GM23248 (cell line): ENCODE data around the gene PTGFRN. TPM values are rescaled to one million over a fixed set of nuclear protein-coding genes. Genes with fewer than 3 reads are reported as not detected.

Experiments used
- DNase-seq: peaks from one replicate; pipeline ENCODE4 v3.0.0-alpha.2; 2015
- H2AFZ ChIP-seq: fragments of 200-600 bp; sonication (generic); 2 replicates; pipeline ENCODE4 v1.6.1; 2016; ENCODE audit warnings: antibody characterized with exemption
- H3F3A ChIP-seq: fragments of 200-600 bp; sonication (generic); 2 replicates; pipeline ENCODE4 v1.6.1; 2016; ENCODE audit warnings: mild to moderate bottlenecking, antibody characterized with exemption, mixed run types; ENCODE audit not compliant: insufficient read depth
- H3K27ac ChIP-seq: fragments of 200-600 bp; sonication (generic); 2 replicates; pipeline ENCODE4 v1.5.1; 2016; ENCODE audit warnings: mild to moderate bottlenecking
- H3K27me3 ChIP-seq: fragments of 200-600 bp; sonication (generic); replicated peaks from 2 replicates; pipeline ENCODE4 v1.6.1; 2016; ENCODE audit warnings: mild to moderate bottlenecking; ENCODE audit not compliant: insufficient read depth
- H3K36me3 ChIP-seq: fragments of 200-600 bp; sonication (generic); 2 replicates; pipeline ENCODE4 v1.6.1; 2016; ENCODE audit warnings: low read depth, mild to moderate bottlenecking
- H3K4me1 ChIP-seq: fragments of 200-600 bp; sonication (generic); 2 replicates; pipeline ENCODE4 v1.6.1; 2016; ENCODE audit warnings: mild to moderate bottlenecking; ENCODE audit not compliant: insufficient read depth
- H3K4me2 ChIP-seq: fragments of 200-600 bp; sonication (generic); one replicate; pipeline ENCODE4 v1.6.1; 2016; ENCODE audit warnings: mild to moderate bottlenecking; ENCODE audit not compliant: unreplicated experiment
- H3K4me3 ChIP-seq: fragments of 200-600 bp; sonication (generic); 2 replicates; pipeline ENCODE4 v1.5.1; 2016; ENCODE audit warnings: mild to moderate bottlenecking
- H3K79me2 ChIP-seq: fragments of 200-600 bp; sonication (generic); 2 replicates; pipeline ENCODE4 v1.6.1; 2016; ENCODE audit warnings: mild to moderate bottlenecking; ENCODE audit not compliant: insufficient read depth
- H3K9ac ChIP-seq: fragments of 200-600 bp; sonication (generic); 2 replicates; pipeline ENCODE4 v1.6.1; 2016; ENCODE audit warnings: mild to moderate bottlenecking
- H3K9me2 ChIP-seq: fragments of 200-600 bp; sonication (generic); 2 replicates; pipeline ENCODE4 v1.6.1; 2016; ENCODE audit warnings: mixed run types, mild to moderate bottlenecking, moderate library complexity; ENCODE audit not compliant: insufficient read depth
- H3K9me3 ChIP-seq: fragments of 200-600 bp; sonication (generic); one replicate; pipeline ENCODE4 v1.6.1; 2017; ENCODE audit warnings: low read depth
- H4K20me1 ChIP-seq: fragments of 200-600 bp; sonication (generic); 2 replicates; pipeline ENCODE4 v1.6.0; 2016; ENCODE audit not compliant: insufficient read depth
- EZH2 ChIP-seq: fragments of 200-600 bp; sonication (generic); IDR thresholded peaks from 2 replicates; pipeline ENCODE4 v1.6.1; 2018; ENCODE audit warnings: antibody characterized with exemption, mild to moderate bottlenecking; ENCODE audit not compliant: insufficient read depth, poor library complexity, severe bottlenecking
- EZH2phosphoT487 ChIP-seq: fragments of 200-600 bp; sonication (generic); IDR thresholded peaks from 2 replicates; pipeline ENCODE4 v1.6.1; 2018; ENCODE audit warnings: antibody characterized with exemption, moderate library complexity, mild to moderate bottlenecking, low read depth; ENCODE audit not compliant: insufficient read depth
- WGBS, 2 experiments: methylation state at CpG; one replicate each; pipeline ENCODE4 v1.1.6; 2015 to 2017; ENCODE audit warnings: low lambda C conversion rate in 2 of 2, low coverage in 1 of 2; ENCODE audit errors: missing lambda C conversion rate in 2 of 2; 5-methylcytosine and 5-hydroxymethylcytosine counted together
- in situ Hi-C: fragments of 300-500 bp; cut with MboI; formaldehyde crosslinking; loops from 2 replicates; pipeline ENCODE4 v1.15.0; 2020
- polyA plus RNA-seq: library from polyadenylated mRNA; unstranded; fragments of >200 nt; fragmentation: Nextera tagmentation; extraction: Ambion mirVana; gene quantifications from 2 replicates; pipeline ENCODE4 v1.2.1, GENCODE V29; 2016
- total RNA-seq: library from RNA; depleted of rRNA; stranded (reverse); fragments of >200 nt; shearing (Covaris generic); gene quantifications from 2 replicates; pipeline ENCODE4 v1.2.3, GENCODE V29; 2014

Gene PTGFRN
- total and polyA plus RNA-seq, 2 experiments from 2014 or later, result 14.7 to 25.7 TPM

GRCh38 chr1:116891396-116892079 lies 18.2 kb upstream of the PTGFRN start:
- no peak for DNase-seq
- WGBS, 2 experiments, result 12 to 26% methylated on average over 5 of the region's 5 CpGs
- in situ Hi-C loops, result no loop called here
- Histone ChIP-seq H3K4me3 (no peak overlapping the region), H3K9me3 (no peaks in the 10 kb centered on the region), H3K27ac (no peak overlapping the region), H3K36me3 (no peaks in the 10 kb centered on the region), H3K9me2 (no peaks in the 10 kb centered on the region), H3F3A (no peaks in the 10 kb centered on the region), H3K27me3 (no peaks in the 10 kb centered on the region), H3K4me1 (no peaks in the 10 kb centered on the region), H4K20me1 (no peaks in the 10 kb centered on the region), H3K4me2 (no peak overlapping the region), H3K9ac (no peak overlapping the region), H3K79me2 (no peaks in the 10 kb centered on the region), H2AFZ (peak overlapping the region; percentile 47; the same call in 1 of the 2 replicates)
- TF ChIP-seq EZH2phosphoT487 (no peak), EZH2 (no peak)

GRCh38 chr1:116895073-116895472 lies 14.6 kb upstream of the PTGFRN start:
- WGBS, 2 experiments, result 45 to 58% methylated on average over 1 of the region's 1 CpG
- no peaks in the 10 kb centered on the region for H3K36me3 ChIP-seq
- H3K9me3 ChIP-seq, result no peaks in the 10 kb centered on the region
- H3K79me2 ChIP-seq, result no peaks in the 10 kb centered on the region
- no peaks in the 10 kb centered on the region for H4K20me1 ChIP-seq
- H3K4me3 ChIP-seq, result no peak overlapping the region
- DNase-seq, result no peak
- no peaks in the 10 kb centered on the region for H3K27me3 ChIP-seq
- H3K9me2 ChIP-seq, result no peaks in the 10 kb centered on the region
- no peak overlapping the region for H3K9ac ChIP-seq
- no peak overlapping the region for H3K4me2 ChIP-seq
- no peaks in the 10 kb centered on the region for H3K4me1 ChIP-seq
- in situ Hi-C loops, result no loop called here
- TF ChIP-seq EZH2phosphoT487, result no peak
- no peak for TF ChIP-seq EZH2
- no peak overlapping the region for H2AFZ ChIP-seq
- H3K27ac ChIP-seq, result no peak overlapping the region
- no peaks in the 10 kb centered on the region for H3F3A ChIP-seq

GRCh38 chr1:116899529-116899928 lies 10.2 kb upstream of the PTGFRN start:
- TF ChIP-seq EZH2 (no peak), EZH2phosphoT487 (no peak)
- no peaks in the 10 kb centered on the region for H3K4me1 ChIP-seq
- H3K79me2 ChIP-seq, result no peaks in the 10 kb centered on the region
- H3F3A ChIP-seq, result no peaks in the 10 kb centered on the region
- H4K20me1 ChIP-seq, result no peaks in the 10 kb centered on the region
- no peak overlapping the region for H3K4me2 ChIP-seq
- no peak overlapping the region for H3K4me3 ChIP-seq
- DNase-seq, result no peak
- H3K9ac ChIP-seq, result no peak overlapping the region
- H3K9me2 ChIP-seq, result no peaks in the 10 kb centered on the region
- H3K36me3 ChIP-seq, result no peaks in the 10 kb centered on the region
- H2AFZ ChIP-seq, result no peak overlapping the region
- in situ Hi-C loops, result no loop called here
- H3K27ac ChIP-seq, result no peak overlapping the region
- no peaks in the 10 kb centered on the region for H3K9me3 ChIP-seq
- H3K27me3 ChIP-seq, result no peaks in the 10 kb centered on the region

- H3K79me2 ChIP-seq, result no peaks in the 10 kb centered on the region
- no peak overlapping the region for H3K4me2 ChIP-seq
- no peaks in the 10 kb centered on the region for H3K9me2 ChIP-seq
- no peaks in the 10 kb centered on the region for H4K20me1 ChIP-seq
- H3F3A ChIP-seq, result no peaks in the 10 kb centered on the region
- WGBS, 2 experiments, result 66 to 71% methylated on average over 9 of the region's 9 CpGs
- no peak for DNase-seq
- H3K27me3 ChIP-seq, result no peaks in the 10 kb centered on the region
- H3K27ac ChIP-seq, result no peak overlapping the region
- no peak overlapping the region for H3K9ac ChIP-seq
- no peak overlapping the region for H3K4me3 ChIP-seq
- H3K36me3 ChIP-seq, result no peaks in the 10 kb centered on the region
- in situ Hi-C loops, result no loop called here
- TF ChIP-seq EZH2phosphoT487 (no peak), EZH2 (no peak)
- H3K4me1 ChIP-seq, result no peaks in the 10 kb centered on the region
- H3K9me3 ChIP-seq, result no peaks in the 10 kb centered on the region
- no peak overlapping the region for H2AFZ ChIP-seq
Measured at GRCh38 chr1:116900471-116901365, 9.0 kb upstream of the PTGFRN start.
